ENCODE data around the gene GNB1L. TPM values are rescaled to one million over a fixed set of nuclear protein-coding genes. Genes with fewer than 3 reads are reported as not detected.
A peak's percentile ranks its signal among the peaks of the same experiment; 100 is the strongest.

Gene GNB1L
- total and polyA plus RNA-seq, 2 of the 13 experiments (the other 11 are each of a cell fraction or from before 2014, with no cell fraction given): 2.5 to 7.4 TPM

DNA sequence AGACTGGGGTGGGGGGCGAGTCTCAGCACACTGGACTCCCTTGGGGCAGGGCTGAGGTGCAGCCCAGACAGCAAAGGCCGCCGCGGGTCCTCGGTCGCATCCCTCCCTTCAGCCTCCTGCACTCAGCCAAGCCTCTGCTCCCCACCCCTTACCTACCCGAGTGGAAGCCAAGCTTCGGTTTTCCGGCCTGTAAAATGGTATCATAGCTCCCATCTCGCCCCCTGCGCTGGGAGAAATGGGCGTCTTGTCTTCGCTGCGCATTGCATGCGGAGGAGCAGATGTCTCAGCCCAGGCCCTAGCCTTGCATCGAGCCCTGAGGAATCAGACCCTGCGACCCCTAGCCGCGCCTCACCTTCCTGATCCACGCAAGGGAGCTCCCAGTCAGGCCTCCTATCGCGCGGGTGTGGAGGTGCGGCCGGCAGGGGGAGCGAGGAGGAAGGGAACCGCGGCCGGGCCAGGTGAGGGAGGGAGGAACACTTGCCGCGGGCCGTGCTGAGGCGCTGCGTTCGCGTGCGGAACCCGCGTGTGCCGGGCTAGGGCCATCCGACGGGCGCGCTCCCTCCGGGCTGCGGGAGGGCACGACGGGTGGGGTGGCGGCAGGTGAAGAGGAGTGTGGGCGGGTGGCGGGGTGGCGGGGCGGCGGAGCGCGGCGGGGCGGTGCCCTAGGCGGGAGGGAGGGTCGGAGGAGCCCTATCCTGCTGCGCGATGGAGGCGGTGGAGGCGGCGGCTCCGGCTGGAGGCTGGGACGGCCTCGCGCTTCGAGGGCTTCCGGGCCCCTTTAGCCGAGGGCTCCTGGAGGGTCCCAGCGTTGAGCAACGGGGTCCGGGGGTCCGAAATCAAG is 98.2 kb downstream of the GNB1L start:
- ATAC-seq (peak; percentile 64), FAIRE-seq (no peak), DNase-seq (ENCODE audit: low spot score) (peak; percentile 35)
- intact Hi-C loops (cut with micrococcal nuclease; ENCODE audit: unreplicated experiment) (no loop called here), in situ Hi-C loops (cut with HindIII; ENCODE audit: extremely low pct_ligation_motif_present, low pct_unique_long_range_greater_than_20kb) (loop anchor here (10.0 kb wide), 1 partner anchor 158 kb away; no protein-coding TSS in a partner anchor)
- Histone ChIP-seq H3K4me2 (ENCODE audit: low read depth, low read length) (peak overlapping the region; percentile 69), H3K79me2 (ENCODE audit: insufficient read depth, low read length) (no peaks in the 10 kb centered on the region), H3K4me3 (replicated peaks in 1 of 3; ENCODE audit: insufficient read depth in 1 of 3, low read depth in 2 of 3, low read length in 3 of 3) (peak overlapping the region; percentile 26 to 58 (median 36); a peak in 3 of 6 replicates), H3K9ac (ENCODE audit: insufficient read depth, low read depth, low read length) (no peak overlapping the region), H3K4me1 (ENCODE audit: insufficient read depth, low read length) (peaks cover 23% of the 10 kb centered on the region), H3K27ac (ENCODE audit: extremely low read length, insufficient read depth, low read length) (no peak overlapping the region), H2AFZ (ENCODE audit: low read length) (no peak overlapping the region), H3K36me3 (replicated peaks in 1 of 2; ENCODE audit: control insufficient read depth in 1 of 2, insufficient read depth in 2 of 2, low read length in 2 of 2) (no peaks in the 10 kb centered on the region), H3K27me3 (ENCODE audit: control insufficient read depth in 1 of 2, insufficient read depth in 2 of 2, low read length in 2 of 2) (peaks cover 12 to 89% of the 10 kb centered on the region in 2 experiments), H4K20me1 (ENCODE audit: insufficient read depth, low read length) (no peaks in the 10 kb centered on the region; the same call in 1 of the 2 replicates), H3K9me3 (ENCODE audit: low read length) (no peaks in the 10 kb centered on the region)
- ChIA-PET CTCF (ENCODE audit: low intra/inter-chr PET ratio, low total read pairs) (interaction anchor here (1.1 to 3.1 kb wide), 3 partner anchors 24 to 154 kb away, joined by 3 to 14 read pairs (median 4); no protein-coding TSS in a partner anchor), POLR2A (no interaction called here)
- no TSS peak for BruUV-seq (replicated peaks)
- WGBS (ENCODE audit: low lambda C conversion rate): 18% methylated on average over 28 of the region's 76 CpGs
- TF ChIP-seq ZNF557 (CRISPR knock-in tag; IDR thresholded peaks at IDR 0.05): no peak
- TF ChIP-seq ADNP (CRISPR knock-in tag; IDR thresholded peaks at IDR 0.05): no peak
- TF ChIP-seq ZNF550 (CRISPR knock-in tag; IDR thresholded peaks at IDR 0.05; ENCODE audit: borderline replicate concordance): no peak
- no peak for TF ChIP-seq FOXJ3 (CRISPR knock-in tag; IDR thresholded peaks at IDR 0.05; ENCODE audit: borderline replicate concordance)
- TF ChIP-seq ARNTL (CRISPR knock-in tag; IDR thresholded peaks at IDR 0.05): no peak
- no peak for TF ChIP-seq ZNF12 (CRISPR knock-in tag; IDR thresholded peaks at IDR 0.05)
- TF ChIP-seq, protein P1, sequence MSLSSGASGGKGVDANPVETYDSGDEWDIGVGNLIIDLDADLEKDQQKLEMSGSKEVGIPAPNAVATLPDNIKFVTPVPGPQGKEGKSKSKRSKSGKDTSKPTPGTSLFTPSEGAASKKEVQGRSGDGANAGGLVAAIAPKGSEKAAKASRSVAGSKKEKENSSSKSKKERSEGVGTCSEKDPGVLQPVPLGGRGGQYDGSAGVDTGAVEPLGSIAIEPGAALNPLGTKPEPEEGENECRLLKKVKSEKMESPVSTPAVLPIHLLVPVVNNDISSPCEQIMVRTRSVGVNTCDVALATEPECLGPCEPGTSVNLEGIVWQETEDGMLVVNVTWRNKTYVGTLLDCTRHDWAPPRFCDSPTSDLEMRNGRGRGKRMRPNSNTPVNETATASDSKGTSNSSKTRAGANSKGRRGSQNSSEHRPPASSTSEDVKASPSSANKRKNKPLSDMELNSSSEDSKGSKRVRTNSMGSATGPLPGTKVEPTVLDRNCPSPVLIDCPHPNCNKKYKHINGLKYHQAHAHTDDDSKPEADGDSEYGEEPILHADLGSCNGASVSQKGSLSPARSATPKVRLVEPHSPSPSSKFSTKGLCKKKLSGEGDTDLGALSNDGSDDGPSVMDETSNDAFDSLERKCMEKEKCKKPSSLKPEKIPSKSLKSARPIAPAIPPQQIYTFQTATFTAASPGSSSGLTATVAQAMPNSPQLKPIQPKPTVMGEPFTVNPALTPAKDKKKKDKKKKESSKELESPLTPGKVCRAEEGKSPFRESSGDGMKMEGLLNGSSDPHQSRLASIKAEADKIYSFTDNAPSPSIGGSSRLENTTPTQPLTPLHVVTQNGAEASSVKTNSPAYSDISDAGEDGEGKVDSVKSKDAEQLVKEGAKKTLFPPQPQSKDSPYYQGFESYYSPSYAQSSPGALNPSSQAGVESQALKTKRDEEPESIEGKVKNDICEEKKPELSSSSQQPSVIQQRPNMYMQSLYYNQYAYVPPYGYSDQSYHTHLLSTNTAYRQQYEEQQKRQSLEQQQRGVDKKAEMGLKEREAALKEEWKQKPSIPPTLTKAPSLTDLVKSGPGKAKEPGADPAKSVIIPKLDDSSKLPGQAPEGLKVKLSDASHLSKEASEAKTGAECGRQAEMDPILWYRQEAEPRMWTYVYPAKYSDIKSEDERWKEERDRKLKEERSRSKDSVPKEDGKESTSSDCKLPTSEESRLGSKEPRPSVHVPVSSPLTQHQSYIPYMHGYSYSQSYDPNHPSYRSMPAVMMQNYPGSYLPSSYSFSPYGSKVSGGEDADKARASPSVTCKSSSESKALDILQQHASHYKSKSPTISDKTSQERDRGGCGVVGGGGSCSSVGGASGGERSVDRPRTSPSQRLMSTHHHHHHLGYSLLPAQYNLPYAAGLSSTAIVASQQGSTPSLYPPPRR (CRISPR knock-in tag; IDR thresholded peaks at IDR 0.05; ENCODE audit: borderline replicate concordance): 0 out of 2 replicates have a peak, but pooled peaks have one; percentile 18
- TF ChIP-seq FOXC1 (CRISPR knock-in tag; IDR thresholded peaks at IDR 0.05; ENCODE audit: borderline replicate concordance): no peak
- TF ChIP-seq NONO (IDR thresholded peaks at IDR 0.05): no peak
- peak; percentile 26; the same call in 1 of the 2 replicates for TF ChIP-seq NONO (CRISPR knock-in tag; conservative IDR thresholded peaks at IDR 0.05)
- TF ChIP-seq BHLHE40 (IDR thresholded peaks at IDR 0.05; ENCODE audit: low read length): no peak
- TF ChIP-seq IRF1 (CRISPR knock-in tag; IDR thresholded peaks at IDR 0.05; ENCODE audit: low read depth): no peak
- TF ChIP-seq, protein P2, sequence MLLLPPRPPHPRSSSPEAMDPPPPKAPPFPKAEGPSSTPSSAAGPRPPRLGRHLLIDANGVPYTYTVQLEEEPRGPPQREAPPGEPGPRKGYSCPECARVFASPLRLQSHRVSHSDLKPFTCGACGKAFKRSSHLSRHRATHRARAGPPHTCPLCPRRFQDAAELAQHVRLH (CRISPR knock-in tag; IDR thresholded peaks at IDR 0.05; ENCODE audit: borderline replicate concordance, low read depth): no peak
- no peak for TF ChIP-seq ZBTB14 (CRISPR knock-in tag; IDR thresholded peaks at IDR 0.05)
- no peak for TF ChIP-seq SOX5 (CRISPR knock-in tag; IDR thresholded peaks at IDR 0.05; ENCODE audit: borderline replicate concordance)
- TF ChIP-seq E2F5 (CRISPR knock-in tag; conservative IDR thresholded peaks at IDR 0.05): no peak

Data from HepG2 (cell line).